HG03342 (cell line): Measurements from ENCODE around the gene MRPS6.

Experiments used
- ATAC-seq: cut with Tn5 transposase; IDR thresholded peaks from one replicate; pipeline ENCODE4 v1.9.1; 2021; ENCODE audit warnings: mild to moderate bottlenecking, moderate library complexity; ENCODE audit not compliant: unreplicated experiment

Gene MRPS6

GRCh38 chr21:34065027-34065426 is 8.4 kb upstream of the MRPS6 start:
- no peak for ATAC-seq

GRCh38 chr21:34071683-34072082 is 1.7 kb upstream of the MRPS6 start:
- ATAC-seq = no peak

GRCh38 chr21:34072145-34073031 is 990 bp upstream of the MRPS6 start:
- peak; percentile 3 for ATAC-seq

- ATAC-seq = peak; percentile 33
Observed at GRCh38 chr21:34073749-34074282, 438 bp downstream of the MRPS6 start.

- no peak for ATAC-seq
Observed at GRCh38 chr21:34074283-34075090, 1.1 kb downstream of the MRPS6 start.

- ATAC-seq = no peak
Observed at GRCh38 chr21:34075091-34075425, 1.7 kb downstream of the MRPS6 start.

- ATAC-seq = no peak
Observed at GRCh38 chr21:34075760-34076660, 2.6 kb downstream of the MRPS6 start.

GRCh38 chr21:34076835-34077234 is 3.5 kb downstream of the MRPS6 start:
- no peak for ATAC-seq

- ATAC-seq = no peak
Observed at GRCh38 chr21:34077888-34078287, 4.5 kb downstream of the MRPS6 start.

- ATAC-seq = no peak
Observed at GRCh38 chr21:34078915-34079314, 5.5 kb downstream of the MRPS6 start.

- ATAC-seq = no peak
Observed at GRCh38 chr21:34080710-34081109, 7.3 kb downstream of the MRPS6 start.

GRCh38 chr21:34082769-34083168 is 9.4 kb downstream of the MRPS6 start:
- ATAC-seq = no peak

GRCh38 chr21:34083357-34083756 is 10.0 kb downstream of the MRPS6 start:
- no peak for ATAC-seq

- ATAC-seq = no peak
Observed at GRCh38 chr21:34085129-34085528, 11.8 kb downstream of the MRPS6 start.

- no peak for ATAC-seq
Observed at GRCh38 chr21:34086887-34087306, 13.5 kb downstream of the MRPS6 start.

- ATAC-seq = no peak
Observed at GRCh38 chr21:34088752-34089151, 15.4 kb downstream of the MRPS6 start.

- ATAC-seq = no peak
Observed at GRCh38 chr21:34091032-34091431, 17.7 kb downstream of the MRPS6 start.

- ATAC-seq = no peak
Observed at GRCh38 chr21:34091607-34092006, 18.2 kb downstream of the MRPS6 start.

- no peak for ATAC-seq
Observed at GRCh38 chr21:34092262-34092921, 19.0 kb downstream of the MRPS6 start.

GRCh38 chr21:34093083-34093482 is 19.7 kb downstream of the MRPS6 start:
- ATAC-seq = no peak
